ENCODE results near the gene PRKCE. TPM values are rescaled to one million over a fixed set of nuclear protein-coding genes. Genes with fewer than 3 reads are reported as not detected.

Gene PRKCE
- total and polyA plus RNA-seq, 2 experiments from 2014 or later = 0.94 to 1.2 TPM

GRCh38 chr2:46188041-46188716 lies 536.7 kb downstream of the PRKCE start:
- TF ChIP-seq NANOG (IDR thresholded peaks at IDR 0.05; ENCODE audit: borderline replicate concordance) = no peak
- TF ChIP-seq POLR2AphosphoS5 (IDR thresholded peaks at IDR 0.05; ENCODE audit: low read depth) = no peak
- TF ChIP-seq JUNB (IDR thresholded peaks at IDR 0.05; ENCODE audit: unreplicated experiment) = no peak
- TF ChIP-seq, protein P1, sequence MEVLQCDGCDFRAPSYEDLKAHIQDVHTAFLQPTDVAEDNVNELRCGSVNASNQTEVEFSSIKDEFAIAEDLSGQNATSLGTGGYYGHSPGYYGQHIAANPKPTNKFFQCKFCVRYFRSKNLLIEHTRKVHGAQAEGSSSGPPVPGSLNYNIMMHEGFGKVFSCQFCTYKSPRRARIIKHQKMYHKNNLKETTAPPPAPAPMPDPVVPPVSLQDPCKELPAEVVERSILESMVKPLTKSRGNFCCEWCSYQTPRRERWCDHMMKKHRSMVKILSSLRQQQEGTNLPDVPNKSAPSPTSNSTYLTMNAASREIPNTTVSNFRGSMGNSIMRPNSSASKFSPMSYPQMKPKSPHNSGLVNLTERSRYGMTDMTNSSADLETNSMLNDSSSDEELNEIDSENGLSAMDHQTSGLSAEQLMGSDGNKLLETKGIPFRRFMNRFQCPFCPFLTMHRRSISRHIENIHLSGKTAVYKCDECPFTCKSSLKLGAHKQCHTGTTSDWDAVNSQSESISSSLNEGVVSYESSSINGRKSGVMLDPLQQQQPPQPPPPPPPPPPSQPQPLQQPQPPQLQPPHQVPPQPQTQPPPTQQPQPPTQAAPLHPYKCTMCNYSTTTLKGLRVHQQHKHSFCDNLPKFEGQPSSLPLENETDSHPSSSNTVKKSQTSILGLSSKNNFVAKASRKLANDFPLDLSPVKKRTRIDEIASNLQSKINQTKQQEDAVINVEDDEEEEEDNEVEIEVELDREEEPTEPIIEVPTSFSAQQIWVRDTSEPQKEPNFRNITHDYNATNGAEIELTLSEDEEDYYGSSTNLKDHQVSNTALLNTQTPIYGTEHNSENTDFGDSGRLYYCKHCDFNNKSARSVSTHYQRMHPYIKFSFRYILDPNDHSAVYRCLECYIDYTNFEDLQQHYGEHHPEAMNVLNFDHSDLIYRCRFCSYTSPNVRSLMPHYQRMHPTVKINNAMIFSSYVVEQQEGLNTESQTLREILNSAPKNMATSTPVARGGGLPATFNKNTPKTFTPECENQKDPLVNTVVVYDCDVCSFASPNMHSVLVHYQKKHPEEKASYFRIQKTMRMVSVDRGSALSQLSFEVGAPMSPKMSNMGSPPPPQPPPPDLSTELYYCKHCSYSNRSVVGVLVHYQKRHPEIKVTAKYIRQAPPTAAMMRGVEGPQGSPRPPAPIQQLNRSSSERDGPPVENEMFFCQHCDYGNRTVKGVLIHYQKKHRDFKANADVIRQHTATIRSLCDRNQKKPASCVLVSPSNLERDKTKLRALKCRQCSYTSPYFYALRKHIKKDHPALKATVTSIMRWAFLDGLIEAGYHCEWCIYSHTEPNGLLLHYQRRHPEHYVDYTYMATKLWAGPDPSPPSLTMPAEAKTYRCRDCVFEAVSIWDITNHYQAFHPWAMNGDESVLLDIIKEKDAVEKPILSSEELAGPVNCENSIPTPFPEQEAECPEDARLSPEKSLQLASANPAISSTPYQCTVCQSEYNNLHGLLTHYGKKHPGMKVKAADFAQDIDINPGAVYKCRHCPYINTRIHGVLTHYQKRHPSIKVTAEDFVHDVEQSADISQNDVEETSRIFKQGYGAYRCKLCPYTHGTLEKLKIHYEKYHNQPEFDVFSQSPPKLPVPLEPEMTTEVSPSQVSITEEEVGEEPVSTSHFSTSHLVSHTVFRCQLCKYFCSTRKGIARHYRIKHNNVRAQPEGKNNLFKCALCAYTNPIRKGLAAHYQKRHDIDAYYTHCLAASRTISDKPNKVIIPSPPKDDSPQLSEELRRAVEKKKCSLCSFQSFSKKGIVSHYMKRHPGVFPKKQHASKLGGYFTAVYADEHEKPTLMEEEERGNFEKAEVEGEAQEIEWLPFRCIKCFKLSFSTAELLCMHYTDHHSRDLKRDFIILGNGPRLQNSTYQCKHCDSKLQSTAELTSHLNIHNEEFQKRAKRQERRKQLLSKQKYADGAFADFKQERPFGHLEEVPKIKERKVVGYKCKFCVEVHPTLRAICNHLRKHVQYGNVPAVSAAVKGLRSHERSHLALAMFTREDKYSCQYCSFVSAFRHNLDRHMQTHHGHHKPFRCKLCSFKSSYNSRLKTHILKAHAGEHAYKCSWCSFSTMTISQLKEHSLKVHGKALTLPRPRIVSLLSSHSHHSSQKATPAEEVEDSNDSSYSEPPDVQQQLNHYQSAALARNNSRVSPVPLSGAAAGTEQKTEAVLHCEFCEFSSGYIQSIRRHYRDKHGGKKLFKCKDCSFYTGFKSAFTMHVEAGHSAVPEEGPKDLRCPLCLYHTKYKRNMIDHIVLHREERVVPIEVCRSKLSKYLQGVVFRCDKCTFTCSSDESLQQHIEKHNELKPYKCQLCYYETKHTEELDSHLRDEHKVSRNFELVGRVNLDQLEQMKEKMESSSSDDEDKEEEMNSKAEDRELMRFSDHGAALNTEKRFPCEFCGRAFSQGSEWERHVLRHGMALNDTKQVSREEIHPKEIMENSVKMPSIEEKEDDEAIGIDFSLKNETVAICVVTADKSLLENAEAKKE (CRISPR knock-in tag; IDR thresholded peaks at IDR 0.05) = no peak
- Histone ChIP-seq H3K27ac (ENCODE audit: low read depth) (no peak overlapping the region), H3K36me3 (ENCODE audit: insufficient read depth) (no peaks in the 10 kb centered on the region), H3K27me3 (ENCODE audit: insufficient read depth) (no peaks in the 10 kb centered on the region), H2AFZ (no peak overlapping the region), H3K79me2 (replicated peaks; ENCODE audit: insufficient read depth) (no peaks in the 10 kb centered on the region), H3K4me1 (ENCODE audit: insufficient read depth) (no peaks in the 10 kb centered on the region), H3K9me2 (ENCODE audit: insufficient read depth) (no peaks in the 10 kb centered on the region), H3K4me2 (no peak overlapping the region), H4K20me1 (replicated peaks; ENCODE audit: insufficient read depth) (no peaks in the 10 kb centered on the region), H3F3A (replicated peaks; ENCODE audit: low read depth) (no peaks in the 10 kb centered on the region), H3K4me3 (no peak overlapping the region)
- H3K4me3 Mint-ChIP-seq = no peak overlapping the region
- no peaks in the 10 kb centered on the region for H3K36me3 Mint-ChIP-seq (ENCODE audit: low read depth)
- no peaks in the 10 kb centered on the region for H3K9me3 Mint-ChIP-seq
- no peaks in the 10 kb centered on the region for H3K4me1 Mint-ChIP-seq
- H3K27me3 Mint-ChIP-seq (ENCODE audit: insufficient read depth, low read depth, poor library complexity) = peaks cover 5% of the 10 kb centered on the region
- no peak overlapping the region for H3K27ac Mint-ChIP-seq
- no peak for ATAC-seq
- DNase-seq (ENCODE audit: low spot score) = no peak

- no peaks in the 10 kb centered on the region for H4K20me1 ChIP-seq (replicated peaks; ENCODE audit: insufficient read depth)
- DNase-seq (ENCODE audit: low spot score) (no peak), ATAC-seq (no peak)
- no peaks in the 10 kb centered on the region; the same call in 1 of the 2 replicates for H3K9me2 ChIP-seq (ENCODE audit: insufficient read depth)
- H3F3A ChIP-seq (replicated peaks; ENCODE audit: low read depth) = no peaks in the 10 kb centered on the region
- H3K27me3 ChIP-seq (ENCODE audit: insufficient read depth) = no peaks in the 10 kb centered on the region
- no peak overlapping the region for H2AFZ ChIP-seq
- no peak overlapping the region for H3K27ac ChIP-seq (ENCODE audit: low read depth)
- no peaks in the 10 kb centered on the region for H3K36me3 Mint-ChIP-seq (ENCODE audit: low read depth)
- no peak overlapping the region for H3K4me3 ChIP-seq
- H3K4me1 ChIP-seq (ENCODE audit: insufficient read depth) = no peaks in the 10 kb centered on the region
- no peaks in the 10 kb centered on the region for H3K79me2 ChIP-seq (replicated peaks; ENCODE audit: insufficient read depth)
- H3K4me2 ChIP-seq = no peak overlapping the region
- no peaks in the 10 kb centered on the region for H3K36me3 ChIP-seq (ENCODE audit: insufficient read depth)
- H3K4me3 Mint-ChIP-seq = no peak overlapping the region
- H3K4me1 Mint-ChIP-seq = no peaks in the 10 kb centered on the region
- no peak overlapping the region for H3K27ac Mint-ChIP-seq
- H3K9me3 Mint-ChIP-seq = no peaks in the 10 kb centered on the region
- peaks cover 9% of the 10 kb centered on the region for H3K27me3 Mint-ChIP-seq (ENCODE audit: insufficient read depth, low read depth, poor library complexity)
- no peak for TF ChIP-seq ZNF114 (CRISPR knock-in tag; IDR thresholded peaks at IDR 0.05)
- TF ChIP-seq EZH2 (IDR thresholded peaks at IDR 0.05; ENCODE audit: low read depth, unreplicated experiment) = no peak
- TF ChIP-seq, protein P1 (CRISPR knock-in tag; IDR thresholded peaks at IDR 0.05) = no peak
These were observed 541.9 kb downstream of the PRKCE start for GRCh38 chr2:46193356-46193755.
